HCT116 (cell line): ENCODE measurements around the gene GPR17. TPM values are rescaled to one million over a fixed set of nuclear protein-coding genes. Genes with fewer than 3 reads are reported as not detected.

ENCODE experiments used
- ATAC-seq: fragments of 200-7000 bp; cut with Tn5 transposase; 2 replicates; pipeline ENCODE4 v1.9.1; 2020; ENCODE audit warnings: mild to moderate bottlenecking, moderate library complexity
- Bru-seq: library from RNA; stranded (reverse); fragments of 400-500 nt; gene quantifications from one replicate; lab custom pipeline; 2021; lab: Mats Ljungman, UMichigan
- BruChase-seq, 2 experiments: library from RNA; stranded (reverse); fragments of 400-500 nt; gene quantifications; one replicate each; lab custom pipeline; 2021; lab: Mats Ljungman, UMichigan
- BruUV-seq: library from RNA; stranded (reverse); fragments of 400-500 nt; replicated peaks from 2 replicates; lab custom pipeline; 2021; lab: Mats Ljungman, UMichigan
- CTCF ChIA-PET: fragments of 300-600 bp; sonication (Branson Sonifier 250); formaldehyde crosslinking; loops from one replicate; lab custom pipeline; 2021; ENCODE audit warnings: antibody characterized with exemption; lab: Charles Lee
- POLR2A ChIA-PET: fragments of 300-600, 350-600 bp; sonication (Branson Sonifier 250); formaldehyde crosslinking; loops from one replicate; lab custom pipeline; 2021; ENCODE audit warnings: antibody characterized with exemption; lab: Charles Lee
- RAD21 ChIA-PET, 2 experiments: fragments of 300-600 bp; sonication (Branson Sonifier 250); formaldehyde crosslinking; loops; one replicate each; lab custom pipeline; 2023; ENCODE audit warnings: low total read pairs in 2 of 2; ENCODE audit not compliant: uncharacterized antibody in 2 of 2, unreplicated experiment in 2 of 2, low non-redundant PET in 1 of 2; lab: Charles Lee
- DNase-seq: peaks from one replicate; pipeline ENCODE4 v3.0.0-alpha.2; 2010; ENCODE audit warnings: low read depth, low spot score
- H2AFZ ChIP-seq: fragments of 200-600 bp; shearing (Covaris generic), sonication (generic); 2 replicates; pipeline ENCODE4 v1.6.1; 2017; ENCODE audit warnings: low read depth, mixed run types, mixed read lengths, antibody characterized with exemption, low read length; ENCODE audit not compliant: poor library complexity, severe bottlenecking
- H3K27ac ChIP-seq: 2 replicates; pipeline ENCODE4 v1.5.1; 2012; ENCODE audit warnings: low read depth, low read length
- H3K27me3 ChIP-seq: fragments of 200-600 bp; sonication (generic); 2 replicates; pipeline ENCODE4 v1.6.1; 2016; ENCODE audit warnings: mixed run types, low read length, mixed read lengths; ENCODE audit not compliant: insufficient read depth
- H3K36me3 ChIP-seq, 2 experiments: fragments of 200-500 bp in 1 of 2; fragments of 200-600 bp in 1 of 2; sonication (Bioruptor generic) in 1 of 2; sonication (generic) in 1 of 2; 2 replicates each; pipeline versions ENCODE4 v1.5.1 to v1.6.1; 2014 to 2016; ENCODE audit warnings: low read length in 2 of 2, inconsistent platforms in 1 of 2, mixed read lengths in 1 of 2, mixed run types in 1 of 2; ENCODE audit not compliant: insufficient read depth in 2 of 2, control insufficient read depth in 1 of 2
- H3K4me1 ChIP-seq, 2 experiments: fragments of 200-600 bp in 1 of 2; sonication (generic) in 1 of 2; 2 replicates each; pipeline versions ENCODE4 v1.5.1 to v1.6.1; 2012 to 2017; ENCODE audit warnings: low read length in 2 of 2, inconsistent platforms in 1 of 2, mild to moderate bottlenecking in 1 of 2, mixed read lengths in 1 of 2, mixed run types in 1 of 2, moderate library complexity in 1 of 2; ENCODE audit not compliant: insufficient read depth in 2 of 2, control insufficient read depth in 1 of 2
- H3K4me2 ChIP-seq: fragments of 200-600 bp; sonication (generic); 2 replicates; pipeline ENCODE4 v1.6.1; 2017; ENCODE audit warnings: mixed run types, low read length, mixed read lengths
- H3K4me3 ChIP-seq, 2 experiments: fragments of 200-600 bp in 1 of 2; sonication (generic) in 1 of 2; replicated peaks in 1 of 2; 2 replicates each; pipeline ENCODE4 v1.5.1; 2011 to 2016; ENCODE audit warnings: low read length in 2 of 2, control low read depth in 1 of 2, low read depth in 1 of 2, mild to moderate bottlenecking in 1 of 2, mixed read lengths in 1 of 2, mixed run types in 1 of 2
- H3K79me2 ChIP-seq: fragments of 200-600 bp; sonication (generic); 2 replicates; pipeline ENCODE4 v1.6.1; 2017; ENCODE audit warnings: mild to moderate bottlenecking, mixed run types, low read length, moderate library complexity, mixed read lengths; ENCODE audit not compliant: insufficient read depth
- H3K9ac ChIP-seq: fragments of 200-600 bp; sonication (generic); 2 replicates; pipeline ENCODE4 v1.6.1; 2016; ENCODE audit warnings: low read length, mixed read lengths
- H3K9me2 ChIP-seq: fragments of 200-600 bp; sonication (generic), shearing (Covaris generic); 2 replicates; pipeline ENCODE4 v1.6.1; 2017; ENCODE audit warnings: mixed run types, mild to moderate bottlenecking, moderate library complexity; ENCODE audit not compliant: insufficient read depth
- H3K9me3 ChIP-seq, 2 experiments: fragments of 200-500 bp in 1 of 2; fragments of 200-600 bp in 1 of 2; sonication (Bioruptor generic) in 1 of 2; sonication (generic) in 1 of 2; 2 replicates each; pipeline ENCODE4 v1.6.1; 2014 to 2017; ENCODE audit warnings: low read length in 2 of 2, mixed read lengths in 2 of 2, inconsistent platforms in 1 of 2, low read depth in 1 of 2, mild to moderate bottlenecking in 1 of 2, mixed run types in 1 of 2, moderate library complexity in 1 of 2; ENCODE audit not compliant: control insufficient read depth in 1 of 2, insufficient read depth in 1 of 2
- H4K20me1 ChIP-seq: fragments of 200-600 bp; sonication (generic), shearing (Covaris generic); 2 replicates; pipeline ENCODE4 v1.6.1; 2017; ENCODE audit warnings: mixed run types, mild to moderate bottlenecking, moderate library complexity; ENCODE audit not compliant: insufficient read depth
- ATF3 ChIP-seq: IDR thresholded peaks from 2 replicates; pipeline ENCODE4 v1.6.1; 2012
- CBX3 ChIP-seq: IDR thresholded peaks from 2 replicates; pipeline ENCODE4 v1.6.1; 2012; ENCODE audit warnings: low read depth
- CEBPB ChIP-seq: IDR thresholded peaks from 2 replicates; pipeline ENCODE4 v1.6.1; 2012; ENCODE audit warnings: low read depth
- JUND ChIP-seq: IDR thresholded peaks from 2 replicates; pipeline ENCODE4 v1.6.1; 2012
- MAX ChIP-seq: IDR thresholded peaks from 2 replicates; pipeline ENCODE4 v1.6.1; 2012
- SIN3A ChIP-seq: IDR thresholded peaks from 2 replicates; pipeline ENCODE4 v1.6.1; 2012; ENCODE audit warnings: low read depth
- SP1 ChIP-seq: IDR thresholded peaks from 2 replicates; pipeline ENCODE4 v1.6.1; 2012; ENCODE audit warnings: low read depth
- YY1 ChIP-seq: IDR thresholded peaks from 2 replicates; pipeline ENCODE4 v1.6.1; 2011; ENCODE audit warnings: low read length, low read depth, moderate library complexity, mild to moderate bottlenecking; ENCODE audit not compliant: insufficient replicate concordance; ENCODE audit errors: extremely low read depth
- intact Hi-C: fragments of 100-400 bp; cut with micrococcal nuclease; formaldehyde crosslinking; loops from 2 replicates; pipeline ENCODE4 v1.10.0; 2022
- long read RNA-seq: library from polyadenylated mRNA; unstranded; transcript quantifications from one replicate; pipeline ENCODE4 v2.0.0, GENCODE V29; 2021; ENCODE audit not compliant: unreplicated experiment
- polyA plus RNA-seq: library from polyadenylated mRNA; unstranded; fragments of >200 nt; gene quantifications from 2 replicates; pipeline ENCODE4 v1.2.1, GENCODE V29; 2012; ENCODE audit warnings: missing spikeins
- total RNA-seq: library from RNA; stranded (reverse); gene quantifications from one replicate; pipeline ENCODE4 v1.2.1, GENCODE V29; 2021; ENCODE audit not compliant: unreplicated experiment

GPR17 gene, protein sequence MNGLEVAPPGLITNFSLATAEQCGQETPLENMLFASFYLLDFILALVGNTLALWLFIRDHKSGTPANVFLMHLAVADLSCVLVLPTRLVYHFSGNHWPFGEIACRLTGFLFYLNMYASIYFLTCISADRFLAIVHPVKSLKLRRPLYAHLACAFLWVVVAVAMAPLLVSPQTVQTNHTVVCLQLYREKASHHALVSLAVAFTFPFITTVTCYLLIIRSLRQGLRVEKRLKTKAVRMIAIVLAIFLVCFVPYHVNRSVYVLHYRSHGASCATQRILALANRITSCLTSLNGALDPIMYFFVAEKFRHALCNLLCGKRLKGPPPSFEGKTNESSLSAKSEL
- total RNA-seq (not detected), Bru-seq, nascent RNA (not detected), BruChase-seq, experiment 1, labeled RNA remaining after a 6-hour chase (not detected), BruChase-seq, experiment 2, labeled RNA remaining after a 2-hour chase (percentile 13 among the genes with signal in this experiment)
- 0.07 and 0.22 TPM in 2 replicates for polyA plus RNA-seq
- long read RNA-seq: 0 reads

DNA sequence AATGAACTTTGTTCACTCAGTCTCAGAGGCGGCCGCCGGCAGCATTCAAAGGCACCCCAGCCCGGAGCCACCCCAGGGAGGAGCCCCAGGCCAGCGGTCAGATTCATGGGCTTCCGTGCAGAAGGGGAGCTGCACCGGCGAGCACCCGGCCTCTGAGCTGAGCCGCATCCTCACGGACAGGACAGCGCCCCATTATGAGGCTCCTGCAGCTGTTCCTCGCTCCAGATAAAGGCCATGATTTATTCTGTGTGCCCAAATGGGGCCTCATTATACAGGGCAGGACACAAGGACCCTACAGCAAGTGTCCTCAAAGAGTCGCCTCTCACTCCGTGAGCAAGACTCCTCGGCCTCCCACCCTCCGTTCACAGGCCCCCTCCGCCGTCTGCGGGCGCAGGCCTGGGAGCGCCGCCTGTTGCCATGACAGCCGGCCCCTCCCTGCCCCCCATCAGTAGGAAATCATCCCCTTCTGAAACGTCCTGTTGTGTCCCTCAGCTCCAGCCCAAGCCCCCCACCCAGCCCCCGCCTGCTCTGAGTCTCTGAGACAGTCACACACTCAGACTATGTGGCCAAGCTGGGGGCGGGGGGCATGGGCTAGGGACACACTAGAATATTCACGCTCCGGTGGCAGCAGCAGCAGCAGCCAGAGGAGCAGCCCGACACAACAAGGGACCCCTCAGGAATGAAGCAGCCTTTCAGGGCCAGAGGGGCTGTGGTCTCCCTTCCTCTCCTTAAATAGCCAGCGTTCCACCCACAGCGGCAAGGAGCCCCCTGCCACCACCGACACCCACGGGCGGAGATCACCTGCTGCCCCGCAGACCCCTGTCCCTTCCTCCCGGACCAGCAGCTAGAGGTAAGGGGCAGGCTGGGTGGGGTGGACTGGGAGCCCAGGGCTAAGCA is at the start of gene GPR17:
TSS of gene GPR17 (plus strand) at position 759 of the 897 bp plus-strand sequence. CDS start 4,583 bp downstream, outside the sequence.
- Histone ChIP-seq H3K4me1 (peaks cover 9 to 31% of the 10 kb centered on the region in 2 experiments), H3K9ac (peak within 1 kb of the TSS; percentile 26; the same call in 1 of the 2 replicates), H3K27me3 (no peaks in the 10 kb centered on the region), H3K9me2 (no peaks in the 10 kb centered on the region), H3K9me3 (no peaks in the 10 kb centered on the region), H3K4me3 (no peak within 1 kb of the TSS), H4K20me1 (no peaks in the 10 kb centered on the region), H3K4me2 (peak within 1 kb of the TSS; percentile 53), H3K36me3 (no peaks in the 10 kb centered on the region), H3K27ac (no peak within 1 kb of the TSS), H2AFZ (peak within 1 kb of the TSS; percentile 71), H3K79me2 (no peaks in the 10 kb centered on the region)
- no TSS peak for BruUV-seq
- no peak for ATAC-seq
- DNase-seq: no peak
- ChIA-PET POLR2A (no interaction called here), CTCF (no interaction called here), RAD21 (no interaction called here)
- TF ChIP-seq JUND (no peak), MAX (no peak), CEBPB (no peak), YY1 (no peak), SP1 (no peak), ATF3 (no peak), SIN3A (no peak), CBX3 (no peak)
- intact Hi-C loops: loop anchor here (10.0 kb wide), 1 partner anchor 321 kb away; no protein-coding TSS in a partner anchor
